Measurements from ENCODE around the gene ESPNL. TPM values are rescaled to one million over a fixed set of nuclear protein-coding genes. Genes with fewer than 3 reads are reported as not detected.
A peak's percentile ranks its signal among the peaks of the same experiment; 100 is the strongest.

ESPNL gene
- total RNA-seq, 2 donors from 2014 or later, result 0.15 to 0.86 TPM

GRCh38 chr2:238099714-238100048 lies 459 bp upstream of the ESPNL start:
- 92 to 100% methylated on average over 5 to 10 of the region's 10 CpGs for WGBS, 2 experiments (ENCODE audit: insufficient coverage in 1 of 2, insufficient read length in 1 of 2)
- H3K27me3 ChIP-seq (ENCODE audit: control insufficient read depth, insufficient read depth, low read length, poor library complexity, severe bottlenecking), result no peaks in the 10 kb centered on the region
- no peak overlapping the region for H3K27ac ChIP-seq (ENCODE audit: low read depth, low read length)
- no peak overlapping the region for H3K9ac ChIP-seq (ENCODE audit: extremely low read depth, low read length, poor library complexity, severe bottlenecking)
- no peak overlapping the region for H3K4me3 ChIP-seq (ENCODE audit: low read length)
- DNase-seq, result peak; percentile 53
- H3K9me3 Mint-ChIP-seq, result no peaks in the 10 kb centered on the region
- H3K9me3 ChIP-seq (ENCODE audit: control insufficient read depth, low read length), result no peaks in the 10 kb centered on the region
- no peak overlapping the region for H3K4me3 Mint-ChIP-seq
- peaks cover 4% of the 10 kb centered on the region for H3K4me1 Mint-ChIP-seq
- H3K4me1 ChIP-seq (ENCODE audit: control insufficient read depth, insufficient read depth, low read length), result no peaks in the 10 kb centered on the region
- no peaks in the 10 kb centered on the region for H3K27me3 Mint-ChIP-seq (ENCODE audit: insufficient read depth)
- H3K36me3 ChIP-seq (ENCODE audit: control insufficient read depth, insufficient read depth, low read length), result no peaks in the 10 kb centered on the region
- no peak for TF ChIP-seq CTCF (conservative IDR thresholded peaks at IDR 0.05)
- H3K36me3 Mint-ChIP-seq (ENCODE audit: low read depth), result no peaks in the 10 kb centered on the region
- no peak overlapping the region for H3K27ac Mint-ChIP-seq

GRCh38 chr2:238100821-238101771 lies 956 bp downstream of the ESPNL start:
- H3K9me3 ChIP-seq (ENCODE audit: control insufficient read depth, low read length), result no peaks in the 10 kb centered on the region
- no peaks in the 10 kb centered on the region for H3K4me1 ChIP-seq (ENCODE audit: control insufficient read depth, insufficient read depth, low read length)
- H3K4me1 Mint-ChIP-seq, result peaks cover 4% of the 10 kb centered on the region
- DNase-seq, result peak; percentile 52
- no peak overlapping the region for H3K4me3 ChIP-seq (ENCODE audit: low read length)
- no peak for TF ChIP-seq CTCF (conservative IDR thresholded peaks at IDR 0.05)
- H3K4me3 Mint-ChIP-seq, result no peak overlapping the region
- WGBS, 2 experiments (ENCODE audit: insufficient coverage in 1 of 2, insufficient read length in 1 of 2), result 92 to 100% methylated on average over 4 to 28 of the region's 28 CpGs
- peak overlapping the region; percentile 29 for H3K27ac ChIP-seq (ENCODE audit: low read depth, low read length)
- no peaks in the 10 kb centered on the region for H3K27me3 ChIP-seq (ENCODE audit: control insufficient read depth, insufficient read depth, low read length, poor library complexity, severe bottlenecking)
- H3K36me3 ChIP-seq (ENCODE audit: control insufficient read depth, insufficient read depth, low read length), result no peaks in the 10 kb centered on the region
- H3K36me3 Mint-ChIP-seq (ENCODE audit: low read depth), result no peaks in the 10 kb centered on the region
- H3K27me3 Mint-ChIP-seq (ENCODE audit: insufficient read depth), result no peaks in the 10 kb centered on the region
- H3K9ac ChIP-seq (ENCODE audit: extremely low read depth, low read length, poor library complexity, severe bottlenecking), result no peak overlapping the region
- H3K27ac Mint-ChIP-seq, result no peak overlapping the region
- H3K9me3 Mint-ChIP-seq, result no peaks in the 10 kb centered on the region

- H3K4me3 ChIP-seq (ENCODE audit: low read length), result no peak overlapping the region
- 91 to 94% methylated on average over 21 to 30 of the region's 30 CpGs for WGBS, 2 experiments (ENCODE audit: insufficient coverage in 1 of 2, insufficient read length in 1 of 2)
- peak; percentile 53 for DNase-seq
Measured at GRCh38 chr2:238101891-238102841, 2.0 kb downstream of the ESPNL start.

More at GRCh38 chr2:238101891-238102841, 2.0 kb downstream of the ESPNL start:
- Histone ChIP-seq H3K27me3 (ENCODE audit: control insufficient read depth, insufficient read depth, low read length, poor library complexity, severe bottlenecking) (no peaks in the 10 kb centered on the region), H3K36me3 (ENCODE audit: control insufficient read depth, insufficient read depth, low read length) (no peaks in the 10 kb centered on the region), H3K9ac (ENCODE audit: extremely low read depth, low read length, poor library complexity, severe bottlenecking) (no peak overlapping the region), H3K4me1 (ENCODE audit: control insufficient read depth, insufficient read depth, low read length) (no peaks in the 10 kb centered on the region), H3K9me3 (ENCODE audit: control insufficient read depth, low read length) (no peaks in the 10 kb centered on the region), H3K27ac (ENCODE audit: low read depth, low read length) (no peak overlapping the region)
- Mint-ChIP-seq H3K4me3 (no peak overlapping the region), H3K36me3 (ENCODE audit: low read depth) (no peaks in the 10 kb centered on the region), H3K27me3 (ENCODE audit: insufficient read depth) (no peaks in the 10 kb centered on the region), H3K9me3 (no peaks in the 10 kb centered on the region), H3K27ac (no peak overlapping the region), H3K4me1 (no peaks in the 10 kb centered on the region)
- no peak for TF ChIP-seq CTCF (conservative IDR thresholded peaks at IDR 0.05)

Measured in endodermal cell (in vitro differentiated cells).